Measurements from ENCODE around the gene CAPG. TPM values are rescaled to one million over a fixed set of nuclear protein-coding genes. Genes with fewer than 3 reads are reported as not detected.

Gene CAPG
- total RNA-seq, 1 experiment from 2014 or later: 117 TPM

DNA sequence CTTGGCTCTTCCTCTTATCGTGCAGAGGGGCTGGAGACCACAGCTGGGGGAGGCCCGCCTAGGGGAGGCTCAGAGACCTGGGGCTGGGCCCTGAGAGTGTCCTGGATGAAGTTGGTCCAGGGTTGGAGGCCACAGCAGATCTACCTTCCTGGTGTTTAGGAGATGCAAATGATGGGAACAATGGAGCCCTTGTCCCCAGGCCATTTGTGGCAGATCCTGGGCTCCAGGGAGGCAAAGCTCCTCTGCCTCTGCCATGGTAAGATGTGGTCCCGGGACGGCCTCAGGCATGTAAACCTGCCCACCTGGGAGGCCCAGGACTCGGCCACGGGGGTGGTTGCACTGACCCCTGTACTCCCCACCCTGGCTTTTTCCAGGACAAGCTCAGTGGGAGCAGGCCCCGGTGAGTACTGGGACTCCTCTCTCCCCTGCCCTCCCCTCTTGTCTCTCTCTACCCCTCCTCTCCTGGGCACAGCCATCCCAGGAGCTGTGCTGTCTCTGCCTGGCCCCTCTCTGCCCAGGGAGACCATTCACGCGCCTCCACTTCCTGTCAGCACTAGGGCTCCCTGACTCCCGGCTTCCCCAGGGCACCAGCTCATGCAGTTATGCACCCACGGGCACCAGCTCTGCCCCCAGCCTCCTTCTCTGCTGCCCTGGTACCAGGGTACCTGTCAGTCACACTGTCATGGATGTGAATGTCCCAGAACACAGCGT, 19.2 kb upstream of the CAPG start:
- no peak overlapping the region for H3K27ac Mint-ChIP-seq
- H3K4me3 Mint-ChIP-seq: no peak overlapping the region
- peaks cover 21% of the 10 kb centered on the region for H3K27me3 Mint-ChIP-seq (ENCODE audit: low read depth)
- no peaks in the 10 kb centered on the region for H3K36me3 Mint-ChIP-seq
- TF ChIP-seq NR1H2 (CRISPR knock-in tag; IDR thresholded peaks at IDR 0.05) (no peak), TCF7 (CRISPR knock-in tag; IDR thresholded peaks at IDR 0.05; ENCODE audit: low read depth) (no peak), IRF2 (CRISPR knock-in tag; IDR thresholded peaks at IDR 0.05; ENCODE audit: borderline replicate concordance, low read depth) (no peak), FOXP4 (CRISPR knock-in tag; IDR thresholded peaks at IDR 0.05) (no peak), ZNF423 (CRISPR knock-in tag; IDR thresholded peaks at IDR 0.05) (no peak), ZNF121 (CRISPR knock-in tag; IDR thresholded peaks at IDR 0.05) (no peak), ZNF263 (CRISPR knock-in tag; IDR thresholded peaks at IDR 0.05; ENCODE audit: low read depth) (no peak), ZNF671 (CRISPR knock-in tag; IDR thresholded peaks at IDR 0.05) (no peak), ZNF512 (CRISPR knock-in tag; IDR thresholded peaks at IDR 0.05; ENCODE audit: borderline replicate concordance) (no peak), CBFB (CRISPR knock-in tag; IDR thresholded peaks at IDR 0.05; ENCODE audit: low read depth) (no peak), MAX (CRISPR knock-in tag; IDR thresholded peaks at IDR 0.05) (no peak), TP53 (CRISPR knock-in tag; IDR thresholded peaks at IDR 0.05) (no peak)
- TF ChIP-seq, protein P1, sequence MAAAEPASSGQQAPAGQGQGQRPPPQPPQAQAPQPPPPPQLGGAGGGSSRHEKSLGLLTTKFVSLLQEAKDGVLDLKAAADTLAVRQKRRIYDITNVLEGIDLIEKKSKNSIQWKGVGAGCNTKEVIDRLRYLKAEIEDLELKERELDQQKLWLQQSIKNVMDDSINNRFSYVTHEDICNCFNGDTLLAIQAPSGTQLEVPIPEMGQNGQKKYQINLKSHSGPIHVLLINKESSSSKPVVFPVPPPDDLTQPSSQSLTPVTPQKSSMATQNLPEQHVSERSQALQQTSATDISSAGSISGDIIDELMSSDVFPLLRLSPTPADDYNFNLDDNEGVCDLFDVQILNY (CRISPR knock-in tag; IDR thresholded peaks at IDR 0.05): no peak
- TF ChIP-seq, protein P2, sequence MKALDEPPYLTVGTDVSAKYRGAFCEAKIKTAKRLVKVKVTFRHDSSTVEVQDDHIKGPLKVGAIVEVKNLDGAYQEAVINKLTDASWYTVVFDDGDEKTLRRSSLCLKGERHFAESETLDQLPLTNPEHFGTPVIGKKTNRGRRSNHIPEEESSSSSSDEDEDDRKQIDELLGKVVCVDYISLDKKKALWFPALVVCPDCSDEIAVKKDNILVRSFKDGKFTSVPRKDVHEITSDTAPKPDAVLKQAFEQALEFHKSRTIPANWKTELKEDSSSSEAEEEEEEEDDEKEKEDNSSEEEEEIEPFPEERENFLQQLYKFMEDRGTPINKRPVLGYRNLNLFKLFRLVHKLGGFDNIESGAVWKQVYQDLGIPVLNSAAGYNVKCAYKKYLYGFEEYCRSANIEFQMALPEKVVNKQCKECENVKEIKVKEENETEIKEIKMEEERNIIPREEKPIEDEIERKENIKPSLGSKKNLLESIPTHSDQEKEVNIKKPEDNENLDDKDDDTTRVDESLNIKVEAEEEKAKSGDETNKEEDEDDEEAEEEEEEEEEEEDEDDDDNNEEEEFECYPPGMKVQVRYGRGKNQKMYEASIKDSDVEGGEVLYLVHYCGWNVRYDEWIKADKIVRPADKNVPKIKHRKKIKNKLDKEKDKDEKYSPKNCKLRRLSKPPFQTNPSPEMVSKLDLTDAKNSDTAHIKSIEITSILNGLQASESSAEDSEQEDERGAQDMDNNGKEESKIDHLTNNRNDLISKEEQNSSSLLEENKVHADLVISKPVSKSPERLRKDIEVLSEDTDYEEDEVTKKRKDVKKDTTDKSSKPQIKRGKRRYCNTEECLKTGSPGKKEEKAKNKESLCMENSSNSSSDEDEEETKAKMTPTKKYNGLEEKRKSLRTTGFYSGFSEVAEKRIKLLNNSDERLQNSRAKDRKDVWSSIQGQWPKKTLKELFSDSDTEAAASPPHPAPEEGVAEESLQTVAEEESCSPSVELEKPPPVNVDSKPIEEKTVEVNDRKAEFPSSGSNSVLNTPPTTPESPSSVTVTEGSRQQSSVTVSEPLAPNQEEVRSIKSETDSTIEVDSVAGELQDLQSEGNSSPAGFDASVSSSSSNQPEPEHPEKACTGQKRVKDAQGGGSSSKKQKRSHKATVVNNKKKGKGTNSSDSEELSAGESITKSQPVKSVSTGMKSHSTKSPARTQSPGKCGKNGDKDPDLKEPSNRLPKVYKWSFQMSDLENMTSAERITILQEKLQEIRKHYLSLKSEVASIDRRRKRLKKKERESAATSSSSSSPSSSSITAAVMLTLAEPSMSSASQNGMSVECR (CRISPR knock-in tag; IDR thresholded peaks at IDR 0.05; ENCODE audit: borderline replicate concordance): no peak
- DNase-seq (ENCODE audit: low spot score) (no peak), ATAC-seq (no peak)
- H3K4me1 Mint-ChIP-seq: peaks cover 51% of the 10 kb centered on the region
- no peaks in the 10 kb centered on the region for H3K9me3 Mint-ChIP-seq
- POLR2A ChIA-PET: interaction anchor here (0.6 to 2.4 kb wide), 3 partner anchors 110 to 136 kb away, joined by 4 to 8 read pairs (median 8); partner anchors contain the start of gene MAT2A
- CTCF ChIA-PET: interaction anchor here (1.5 to 3.2 kb wide), 3 partner anchors 9 to 123 kb away, joined by 7 to 12 read pairs (median 10); partner anchors contain the start of gene MAT2A

DNA sequence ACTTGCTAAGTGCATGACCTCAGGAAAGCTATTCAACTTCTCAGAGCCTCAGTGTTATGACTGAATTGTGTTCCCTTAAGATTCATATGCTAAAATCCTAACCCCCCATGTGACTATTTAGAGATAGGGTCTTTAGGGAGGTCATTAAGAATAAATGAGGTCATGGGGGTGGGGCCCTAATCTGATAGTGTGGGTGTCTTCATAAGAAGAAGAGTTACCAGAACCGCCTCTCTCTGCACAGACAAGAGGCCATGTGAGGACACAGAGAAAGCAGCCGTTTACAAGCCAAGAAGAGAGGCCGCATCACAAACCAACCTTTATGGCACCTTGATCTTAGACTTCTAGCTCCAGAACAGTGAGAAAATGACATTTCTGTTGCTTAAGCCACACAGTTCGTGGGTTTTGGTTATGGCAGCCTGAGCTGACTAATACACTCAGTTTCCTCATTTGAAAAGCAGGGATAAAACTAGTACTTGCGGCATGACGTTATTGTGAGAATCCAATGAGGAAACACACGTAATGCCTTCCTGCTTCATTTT, 18.2 kb upstream of the CAPG start:
- no peak overlapping the region for H3K4me3 Mint-ChIP-seq
- ChIA-PET POLR2A (interaction anchor here (1.9 to 2.4 kb wide), 2 partner anchors 111 to 118 kb away, joined by 8 read pairs; partner anchors contain the start of gene MAT2A), CTCF (interaction anchor here (0.8 to 3.2 kb wide), 3 partner anchors 8 to 124 kb away, joined by 3 to 12 read pairs (median 10); no protein-coding TSS in a partner anchor)
- H3K36me3 Mint-ChIP-seq: no peaks in the 10 kb centered on the region
- no peak overlapping the region for H3K27ac Mint-ChIP-seq
- DNase-seq (ENCODE audit: low spot score) (no peak), ATAC-seq (no peak)
- H3K27me3 Mint-ChIP-seq (ENCODE audit: low read depth): peaks cover 21% of the 10 kb centered on the region
- H3K4me1 Mint-ChIP-seq: peaks cover 44% of the 10 kb centered on the region
- H3K9me3 Mint-ChIP-seq: no peaks in the 10 kb centered on the region
- TF ChIP-seq, protein P3, sequence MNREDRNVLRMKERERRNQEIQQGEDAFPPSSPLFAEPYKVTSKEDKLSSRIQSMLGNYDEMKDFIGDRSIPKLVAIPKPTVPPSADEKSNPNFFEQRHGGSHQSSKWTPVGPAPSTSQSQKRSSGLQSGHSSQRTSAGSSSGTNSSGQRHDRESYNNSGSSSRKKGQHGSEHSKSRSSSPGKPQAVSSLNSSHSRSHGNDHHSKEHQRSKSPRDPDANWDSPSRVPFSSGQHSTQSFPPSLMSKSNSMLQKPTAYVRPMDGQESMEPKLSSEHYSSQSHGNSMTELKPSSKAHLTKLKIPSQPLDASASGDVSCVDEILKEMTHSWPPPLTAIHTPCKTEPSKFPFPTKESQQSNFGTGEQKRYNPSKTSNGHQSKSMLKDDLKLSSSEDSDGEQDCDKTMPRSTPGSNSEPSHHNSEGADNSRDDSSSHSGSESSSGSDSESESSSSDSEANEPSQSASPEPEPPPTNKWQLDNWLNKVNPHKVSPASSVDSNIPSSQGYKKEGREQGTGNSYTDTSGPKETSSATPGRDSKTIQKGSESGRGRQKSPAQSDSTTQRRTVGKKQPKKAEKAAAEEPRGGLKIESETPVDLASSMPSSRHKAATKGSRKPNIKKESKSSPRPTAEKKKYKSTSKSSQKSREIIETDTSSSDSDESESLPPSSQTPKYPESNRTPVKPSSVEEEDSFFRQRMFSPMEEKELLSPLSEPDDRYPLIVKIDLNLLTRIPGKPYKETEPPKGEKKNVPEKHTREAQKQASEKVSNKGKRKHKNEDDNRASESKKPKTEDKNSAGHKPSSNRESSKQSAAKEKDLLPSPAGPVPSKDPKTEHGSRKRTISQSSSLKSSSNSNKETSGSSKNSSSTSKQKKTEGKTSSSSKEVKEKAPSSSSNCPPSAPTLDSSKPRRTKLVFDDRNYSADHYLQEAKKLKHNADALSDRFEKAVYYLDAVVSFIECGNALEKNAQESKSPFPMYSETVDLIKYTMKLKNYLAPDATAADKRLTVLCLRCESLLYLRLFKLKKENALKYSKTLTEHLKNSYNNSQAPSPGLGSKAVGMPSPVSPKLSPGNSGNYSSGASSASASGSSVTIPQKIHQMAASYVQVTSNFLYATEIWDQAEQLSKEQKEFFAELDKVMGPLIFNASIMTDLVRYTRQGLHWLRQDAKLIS (CRISPR knock-in tag; IDR thresholded peaks at IDR 0.05; ENCODE audit: borderline replicate concordance): no peak
- TF ChIP-seq TCF7 (CRISPR knock-in tag; IDR thresholded peaks at IDR 0.05; ENCODE audit: low read depth): no peak
- TF ChIP-seq ZNF219 (CRISPR knock-in tag; IDR thresholded peaks at IDR 0.05; ENCODE audit: borderline replicate concordance): no peak
- TF ChIP-seq USF1 (CRISPR knock-in tag; IDR thresholded peaks at IDR 0.05): no peak

Data from WTC11 (cell line).